PC-9 (cell line): ENCODE measurements around the gene BUD31. TPM values are rescaled to one million over a fixed set of nuclear protein-coding genes. Genes with fewer than 3 reads are reported as not detected.

Source experiments
- BruUV-seq: library from RNA; stranded (reverse); fragments of 400-500 nt; replicated peaks from 2 replicates; lab custom pipeline; 2021; lab: Mats Ljungman, UMichigan
- CTCF ChIA-PET: fragments of 300-600 bp; sonication (Branson Sonifier 250); formaldehyde crosslinking; loops from one replicate; lab custom pipeline; 2022; ENCODE audit warnings: antibody characterized with exemption; lab: Charles Lee
- POLR2A ChIA-PET: fragments of 300-600 bp; sonication (Branson Sonifier 250); formaldehyde crosslinking; loops from one replicate; lab custom pipeline; 2022; ENCODE audit warnings: antibody characterized with exemption; ENCODE audit not compliant: unreplicated experiment; lab: Charles Lee
- DNase-seq, 2 experiments: peaks; one replicate each; pipeline versions ENCODE4 v3.0.0 to v3.0.0-alpha.2; 2015 to 2022; ENCODE audit warnings: mixed read lengths in 1 of 2
- H2AFZ ChIP-seq: fragments of 200-600 bp; sonication (generic); 2 replicates; pipeline ENCODE4 v1.8.1; 2017; ENCODE audit warnings: antibody characterized with exemption
- H3F3A ChIP-seq: fragments of 200-600 bp; sonication (generic); 2 replicates; pipeline ENCODE4 v1.8.1; 2017; ENCODE audit warnings: antibody characterized with exemption, mild to moderate bottlenecking, low read depth; ENCODE audit not compliant: insufficient read depth
- H3K27ac ChIP-seq: fragments of 200-600 bp; sonication (generic); 2 replicates; pipeline ENCODE4 v1.6.1; 2016; ENCODE audit warnings: mixed run types
- H3K27me3 ChIP-seq: fragments of 200-600 bp; sonication (generic); 2 replicates; pipeline ENCODE4 v1.6.1; 2016; ENCODE audit warnings: low read depth, mixed run types; ENCODE audit not compliant: insufficient read depth
- H3K36me3 ChIP-seq: fragments of 200-600 bp; sonication (generic); 2 replicates; pipeline ENCODE4 v1.6.1; 2016; ENCODE audit warnings: low read depth, mixed run types
- H3K4me1 ChIP-seq: fragments of 200-600 bp; sonication (generic); replicated peaks from 2 replicates; pipeline ENCODE4 v1.6.1; 2016; ENCODE audit warnings: mixed run types; ENCODE audit not compliant: insufficient read depth
- H3K4me2 ChIP-seq: fragments of 200-600 bp; sonication (generic); 2 replicates; pipeline ENCODE4 v1.6.1; 2017; ENCODE audit warnings: mixed run types
- H3K4me3 ChIP-seq: fragments of 200-600 bp; sonication (generic); 2 replicates; pipeline ENCODE4 v1.6.1; 2016; ENCODE audit warnings: mixed run types
- H3K79me2 ChIP-seq: fragments of 200-600 bp; sonication (generic); 2 replicates; pipeline ENCODE4 v1.6.1; 2017; ENCODE audit warnings: low read depth, mixed run types
- H3K9me2 ChIP-seq: fragments of 200-600 bp; sonication (generic); 2 replicates; pipeline ENCODE4 v1.8.1; 2017; ENCODE audit warnings: mild to moderate bottlenecking; ENCODE audit not compliant: insufficient read depth
- H3K9me3 ChIP-seq: fragments of 200-600 bp; sonication (generic); 2 replicates; pipeline ENCODE4 v1.8.1; 2016; ENCODE audit warnings: low read depth; ENCODE audit not compliant: insufficient read depth
- H4K20me1 ChIP-seq: fragments of 200-600 bp; sonication (generic); 2 replicates; pipeline ENCODE4 v1.8.1; 2017; ENCODE audit not compliant: insufficient read depth
- CTCF ChIP-seq: fragments of 200-600 bp; sonication (generic); conservative IDR thresholded peaks from 2 replicates; pipeline ENCODE4 v1.6.1; 2017; ENCODE audit warnings: mixed run types, antibody characterized with exemption, mild to moderate bottlenecking, moderate library complexity
- EZH2 ChIP-seq: fragments of 200-600 bp; sonication (generic); IDR thresholded peaks from 2 replicates; pipeline ENCODE4 v1.8.0; 2017; ENCODE audit warnings: antibody characterized with exemption, low read depth
- intact Hi-C: fragments of 100-400 bp; cut with micrococcal nuclease; formaldehyde crosslinking; loops from one replicate; pipeline ENCODE4 v1.10.0; 2022; ENCODE audit not compliant: unreplicated experiment
- total RNA-seq: library from RNA; stranded (reverse); gene quantifications from 2 replicates; pipeline ENCODE4 v1.2.3, GENCODE V29; 2021

Gene BUD31
- total RNA-seq, 1 experiment from 2014 or later, result 167 TPM

- H3K27ac ChIP-seq, result no peak overlapping the region
- no peak for DNase-seq
- H2AFZ ChIP-seq, result no peak overlapping the region
- peaks cover 57% of the 10 kb centered on the region for H4K20me1 ChIP-seq
- H3K4me1 ChIP-seq, result peaks cover 13% of the 10 kb centered on the region
- BruUV-seq, result no TSS peak
- H3K9me2 ChIP-seq, result no peaks in the 10 kb centered on the region
- no peaks in the 10 kb centered on the region for H3K27me3 ChIP-seq
- ChIA-PET CTCF (no interaction called here), POLR2A (no interaction called here)
- TF ChIP-seq EZH2 (no peak), CTCF (no peak)
- peaks cover 20% of the 10 kb centered on the region for H3F3A ChIP-seq
- intact Hi-C loops, result no loop called here
- H3K4me2 ChIP-seq, result no peak overlapping the region
- H3K4me3 ChIP-seq, result no peak overlapping the region
- no peaks in the 10 kb centered on the region for H3K9me3 ChIP-seq
- H3K79me2 ChIP-seq, result peaks cover 48% of the 10 kb centered on the region
- peaks cover 20% of the 10 kb centered on the region for H3K36me3 ChIP-seq
Observed at GRCh38 chr7:99403764-99404163, 5.0 kb upstream of the BUD31 start.

DNA sequence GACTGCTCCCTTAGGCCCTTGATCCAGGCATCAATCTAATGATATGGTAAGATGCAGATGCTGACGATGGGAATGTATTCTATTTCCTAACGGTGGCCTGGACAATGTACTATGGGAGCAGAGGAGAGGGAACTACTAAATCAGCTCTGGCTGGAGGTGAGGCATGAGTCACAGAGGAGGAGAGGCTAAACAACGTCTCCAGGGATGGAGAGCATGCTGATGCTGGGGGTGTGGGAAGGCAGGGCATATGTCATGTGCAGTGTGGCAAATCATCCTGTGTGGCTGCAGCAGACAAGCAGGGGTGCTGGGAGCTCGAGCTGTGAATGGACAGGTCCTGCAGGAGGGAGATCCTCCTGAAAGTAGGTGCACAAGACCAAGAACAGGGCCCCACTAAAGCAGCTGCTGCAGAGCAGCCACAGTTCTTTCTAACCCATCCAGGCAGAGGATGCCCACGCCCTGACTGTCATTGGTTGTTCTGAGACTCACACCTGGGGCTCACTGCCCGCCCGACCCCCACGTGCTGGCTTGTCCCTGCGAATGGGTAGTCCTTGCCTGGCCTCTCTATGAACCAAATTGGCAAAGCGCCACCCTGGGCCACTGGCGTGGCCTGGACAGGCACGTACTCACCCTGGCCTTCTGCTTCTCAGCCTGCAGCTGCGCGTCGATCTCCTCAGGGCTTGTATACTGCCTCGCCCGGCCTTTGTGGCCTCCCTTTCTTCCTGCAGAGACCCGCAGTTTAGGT lies 4.4 kb upstream of the BUD31 start:
- H3K27me3 ChIP-seq, result no peaks in the 10 kb centered on the region
- no TSS peak for BruUV-seq
- H3K4me1 ChIP-seq, result peaks cover 13% of the 10 kb centered on the region
- intact Hi-C loops, result no loop called here
- H3K4me2 ChIP-seq, result no peak overlapping the region
- no peaks in the 10 kb centered on the region for H3K9me2 ChIP-seq
- H3F3A ChIP-seq, result peaks cover 26% of the 10 kb centered on the region
- ChIA-PET CTCF (no interaction called here), POLR2A (no interaction called here)
- no peak for DNase-seq
- no peak overlapping the region for H3K27ac ChIP-seq
- TF ChIP-seq EZH2, result no peak
- TF ChIP-seq CTCF, result no peak
- no peaks in the 10 kb centered on the region for H3K9me3 ChIP-seq
- H3K4me3 ChIP-seq, result no peak overlapping the region
- no peak overlapping the region for H2AFZ ChIP-seq
- H4K20me1 ChIP-seq, result peaks cover 54% of the 10 kb centered on the region
- H3K79me2 ChIP-seq, result peaks cover 54% of the 10 kb centered on the region
- peaks cover 14% of the 10 kb centered on the region for H3K36me3 ChIP-seq

- ChIA-PET CTCF (no interaction called here), POLR2A (no interaction called here)
- H3F3A ChIP-seq, result peaks cover 23% of the 10 kb centered on the region
- H3K79me2 ChIP-seq, result peaks cover 60% of the 10 kb centered on the region
- no peaks in the 10 kb centered on the region for H3K27me3 ChIP-seq
- no peaks in the 10 kb centered on the region for H3K9me3 ChIP-seq
- BruUV-seq, result no TSS peak
- no peak overlapping the region for H3K4me2 ChIP-seq
- no peak overlapping the region for H3K27ac ChIP-seq
- peaks cover 57% of the 10 kb centered on the region for H4K20me1 ChIP-seq
- no peak for TF ChIP-seq CTCF
- TF ChIP-seq EZH2, result no peak
- peaks cover 10% of the 10 kb centered on the region for H3K36me3 ChIP-seq
- peaks cover 15% of the 10 kb centered on the region for H3K4me1 ChIP-seq
- H2AFZ ChIP-seq, result no peak overlapping the region
- DNase-seq, result no peak
- intact Hi-C loops, result no loop called here
- H3K9me2 ChIP-seq, result no peaks in the 10 kb centered on the region
- no peak overlapping the region for H3K4me3 ChIP-seq
Observed at GRCh38 chr7:99404977-99405320, 3.8 kb upstream of the BUD31 start.
